GM10847 (cell line): ENCODE measurements around the gene IFIT1B.

Experiments
- POLR2A ChIP-seq: IDR thresholded peaks from 2 replicates; pipeline ENCODE4 v1.6.1; 2011; ENCODE audit not compliant: insufficient read length; ENCODE audit errors: extremely low read depth

IFIT1B gene, protein sequence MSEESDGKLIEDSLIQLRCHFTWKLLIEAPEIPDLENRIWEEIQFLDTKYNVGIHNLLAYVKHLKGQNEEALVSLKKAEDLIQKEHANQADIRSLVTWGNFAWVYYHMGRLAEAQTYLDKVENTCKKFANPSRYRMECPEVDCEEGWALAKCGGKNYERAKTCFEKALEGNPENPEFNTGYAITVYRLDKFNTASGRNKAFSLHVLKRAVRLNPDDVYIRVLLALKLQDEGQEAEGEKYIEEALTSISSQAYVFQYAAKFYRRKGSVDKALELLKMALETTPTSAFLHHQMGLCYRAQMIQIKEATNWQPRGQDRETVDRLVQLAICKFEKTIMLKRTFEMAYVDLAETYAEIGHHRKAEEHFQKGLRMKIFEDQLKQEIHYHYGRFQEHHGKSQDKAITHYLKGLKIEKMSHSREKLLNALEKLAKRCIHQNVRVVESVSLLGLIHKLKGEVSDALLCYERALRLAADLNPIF

DNA sequence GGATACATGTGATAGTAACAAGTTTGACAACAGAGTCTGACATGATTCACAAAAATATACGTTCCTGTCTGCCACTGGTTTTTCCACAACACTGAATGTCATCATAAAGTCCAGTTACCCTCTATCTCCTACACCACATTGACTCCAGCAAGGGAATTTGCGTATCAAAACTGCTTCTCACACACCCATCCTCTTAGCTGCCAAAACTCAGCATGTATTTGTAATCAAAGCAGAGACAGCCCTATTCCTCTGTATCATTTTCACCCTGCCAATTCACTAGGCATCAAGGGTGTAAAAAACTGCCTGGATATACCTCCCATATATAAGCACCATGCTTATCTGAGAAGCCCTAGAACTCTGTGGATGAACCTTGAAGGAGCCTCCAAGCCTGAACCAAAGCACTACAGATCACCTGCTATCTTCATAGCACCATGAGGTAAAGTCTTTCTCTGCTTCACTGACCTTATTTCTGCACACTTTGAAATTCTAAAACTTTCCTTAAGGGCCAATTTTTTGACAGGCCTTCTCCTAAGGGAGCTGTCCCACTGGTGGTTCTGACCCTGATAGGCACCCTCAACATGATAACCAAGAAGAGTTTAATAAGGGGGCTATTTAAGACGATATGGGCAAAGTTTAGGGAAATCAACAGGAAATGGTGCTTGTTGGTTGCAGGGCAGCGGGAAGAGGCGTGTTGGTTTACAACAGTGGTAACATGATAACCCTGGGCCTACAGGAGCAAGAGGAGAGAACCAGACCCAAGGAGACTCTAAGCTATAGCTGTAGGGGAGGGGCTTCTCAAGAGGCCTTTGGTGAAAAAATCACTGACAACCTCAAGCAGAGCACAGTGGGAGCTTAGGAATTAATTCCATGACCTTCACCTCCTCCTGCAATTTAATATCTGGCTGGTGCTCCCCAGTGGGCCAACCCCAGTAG is at the start of gene IFIT1B:
Gene IFIT1B, plus strand, starts transcription at position 352 of the 933 bp plus-strand sequence. Its CDS starts 80 bp downstream, at position 432.
- no peak for TF ChIP-seq POLR2A

DNA sequence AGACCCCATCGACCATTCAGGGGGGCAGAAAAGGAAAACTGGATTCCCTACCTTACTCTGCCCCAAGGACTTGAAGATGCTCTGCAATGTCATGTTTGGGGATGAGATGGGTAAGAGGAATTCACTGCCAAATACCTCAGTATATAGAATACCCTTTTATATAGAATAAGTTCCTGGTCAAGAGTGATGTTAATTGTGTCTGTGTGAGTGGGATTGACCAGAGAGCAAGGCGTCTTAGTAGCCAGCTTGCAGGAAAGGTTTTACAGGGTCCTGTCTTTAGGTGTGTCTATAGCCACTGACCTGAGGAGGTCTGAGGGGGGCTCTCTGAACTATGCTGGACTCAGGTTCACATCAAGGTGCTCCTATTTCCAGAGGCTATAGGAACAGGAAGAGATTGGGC is 48.7 kb upstream of the IFIT1B start:
- no peak for TF ChIP-seq POLR2A

DNA sequence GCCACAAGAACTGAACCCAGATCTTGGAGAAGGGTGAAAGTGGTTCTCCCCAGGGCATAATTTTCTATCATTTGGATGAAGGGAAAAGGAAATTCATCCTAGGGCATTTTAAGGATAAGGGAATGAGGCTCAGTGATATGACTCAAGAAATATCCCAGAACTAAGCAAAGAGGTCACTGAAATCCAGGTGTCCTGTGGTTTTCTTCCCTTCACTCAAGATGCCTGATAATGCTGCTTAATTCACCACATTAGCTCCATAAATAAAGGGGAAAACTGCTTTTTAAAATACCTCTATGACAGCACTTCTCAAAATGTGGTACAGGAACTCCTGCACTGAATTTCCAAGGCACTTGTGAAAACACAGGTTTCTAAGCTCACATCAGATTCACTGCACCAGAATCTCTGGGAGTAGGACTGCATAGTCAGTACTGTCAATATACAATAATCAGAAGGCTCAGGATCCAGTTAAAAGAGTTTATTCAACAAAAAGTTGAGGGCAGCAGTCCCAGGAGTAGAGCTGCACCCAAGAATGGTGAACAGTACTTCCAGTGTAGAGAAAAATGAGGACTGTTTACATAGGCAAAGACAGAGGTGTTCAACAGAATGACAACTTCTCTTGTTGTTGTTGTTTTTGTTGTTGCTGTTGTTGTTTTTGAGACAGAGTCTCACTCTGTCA is 47.2 kb upstream of the IFIT1B start:
- TF ChIP-seq POLR2A = no peak

DNA sequence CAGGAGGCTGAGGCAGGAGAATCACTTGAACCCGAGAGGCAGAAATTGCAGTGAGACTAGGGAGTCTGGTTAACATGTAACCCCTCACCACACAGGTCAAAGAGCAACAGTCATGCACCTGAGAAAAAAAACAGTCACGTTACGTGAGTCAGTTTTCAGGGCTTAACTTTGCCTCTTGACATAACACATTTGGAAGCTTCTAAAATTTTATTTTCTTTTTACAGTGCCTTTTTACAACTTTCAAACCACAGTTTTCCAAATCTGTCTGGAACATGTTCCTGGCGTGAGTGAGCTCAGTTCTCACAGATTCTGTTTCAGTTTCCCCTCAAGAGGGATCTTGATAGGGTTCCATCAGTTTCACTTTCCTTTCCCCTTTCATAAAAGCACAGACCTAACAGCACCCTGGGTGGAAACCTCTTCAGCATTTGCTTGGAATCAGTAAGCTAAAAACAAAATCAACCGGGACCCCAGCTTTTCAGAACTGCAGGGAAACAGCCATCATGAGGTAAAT is 45.7 kb upstream of the IFIT1B start:
- no peak for TF ChIP-seq POLR2A

DNA sequence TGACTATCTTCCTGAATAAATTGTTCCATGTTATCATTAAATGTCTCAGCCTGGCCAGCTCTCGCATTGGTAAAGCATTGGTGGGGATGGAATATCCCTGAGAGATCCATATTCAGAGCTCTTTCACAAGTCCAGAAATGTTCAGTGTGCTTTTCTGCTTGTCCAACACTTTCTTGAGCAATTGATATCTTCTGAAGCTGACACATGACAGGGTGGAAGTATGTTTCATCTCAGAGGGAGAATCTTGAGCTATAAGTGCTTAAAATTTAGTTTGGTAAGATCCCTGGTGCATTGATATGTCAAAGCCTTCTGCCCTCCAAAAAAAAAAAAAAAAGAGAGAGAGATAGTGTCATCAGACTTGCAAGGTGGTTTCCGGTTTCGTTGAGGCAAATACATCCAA is 42.6 kb upstream of the IFIT1B start:
- no peak for TF ChIP-seq POLR2A

DNA sequence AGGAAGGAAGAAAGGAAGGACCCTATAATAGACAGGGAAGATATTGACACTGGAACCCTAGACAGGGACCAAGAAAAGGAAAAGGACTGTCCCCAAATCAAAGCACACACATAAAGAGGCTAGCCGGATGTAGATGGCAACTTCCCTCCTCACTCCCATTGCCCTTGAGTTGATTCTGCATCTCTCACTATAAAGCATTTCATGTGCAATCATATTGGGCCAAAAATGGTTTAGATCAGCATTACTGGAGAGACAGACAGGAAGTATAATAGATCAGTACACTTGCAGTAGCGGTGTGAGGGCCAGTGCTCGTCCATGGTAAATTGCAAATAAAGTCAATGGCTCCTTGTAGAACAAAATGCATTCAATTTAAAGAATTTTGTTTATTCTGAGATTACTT is 41.6 kb upstream of the IFIT1B start:
- no peak for TF ChIP-seq POLR2A

DNA sequence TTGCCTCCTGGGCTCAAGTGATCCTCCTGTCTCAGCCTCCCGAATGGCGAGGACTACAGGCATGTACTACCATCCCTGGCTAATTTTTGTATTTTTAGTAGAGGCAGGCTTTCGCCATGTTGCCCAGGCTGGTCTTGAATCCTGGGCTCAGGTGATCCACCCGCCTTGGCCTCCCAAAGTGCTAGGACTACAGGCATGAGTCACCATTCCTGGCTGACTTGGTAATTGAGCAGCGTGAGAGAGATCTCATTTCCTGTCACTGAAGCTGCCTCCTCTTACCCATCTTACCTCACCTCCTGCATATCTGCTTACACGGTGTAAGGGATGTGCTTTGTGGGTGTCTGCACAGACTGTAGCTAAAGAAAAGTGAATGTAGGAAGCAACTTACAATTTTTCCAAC is 40.4 kb upstream of the IFIT1B start:
- no peak for TF ChIP-seq POLR2A

DNA sequence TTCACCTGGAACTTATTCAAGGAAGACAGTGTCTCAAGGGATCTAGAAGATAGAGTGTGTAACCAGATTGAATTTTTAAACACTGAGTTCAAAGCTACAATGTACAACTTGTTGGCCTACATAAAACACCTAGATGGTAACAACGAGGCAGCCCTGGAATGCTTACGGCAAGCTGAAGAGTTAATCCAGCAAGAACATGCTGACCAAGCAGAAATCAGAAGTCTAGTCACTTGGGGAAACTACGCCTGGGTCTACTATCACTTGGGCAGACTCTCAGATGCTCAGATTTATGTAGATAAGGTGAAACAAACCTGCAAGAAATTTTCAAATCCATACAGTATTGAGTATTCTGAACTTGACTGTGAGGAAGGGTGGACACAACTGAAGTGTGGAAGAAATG is 39.1 kb upstream of the IFIT1B start:
- no peak for TF ChIP-seq POLR2A

DNA sequence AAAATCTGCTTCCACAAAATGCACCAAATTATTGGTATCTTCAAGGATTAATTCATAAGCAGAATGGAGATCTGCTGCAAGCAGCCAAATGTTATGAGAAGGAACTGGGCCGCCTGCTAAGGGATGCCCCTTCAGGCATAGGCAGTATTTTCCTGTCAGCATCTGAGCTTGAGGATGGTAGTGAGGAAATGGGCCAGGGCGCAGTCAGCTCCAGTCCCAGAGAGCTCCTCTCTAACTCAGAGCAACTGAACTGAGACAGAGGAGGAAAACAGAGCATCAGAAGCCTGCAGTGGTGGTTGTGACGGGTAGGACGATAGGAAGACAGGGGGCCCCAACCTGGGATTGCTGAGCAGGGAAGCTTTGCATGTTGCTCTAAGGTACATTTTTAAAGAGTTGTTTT is 38.0 kb upstream of the IFIT1B start:
- TF ChIP-seq POLR2A = no peak

DNA sequence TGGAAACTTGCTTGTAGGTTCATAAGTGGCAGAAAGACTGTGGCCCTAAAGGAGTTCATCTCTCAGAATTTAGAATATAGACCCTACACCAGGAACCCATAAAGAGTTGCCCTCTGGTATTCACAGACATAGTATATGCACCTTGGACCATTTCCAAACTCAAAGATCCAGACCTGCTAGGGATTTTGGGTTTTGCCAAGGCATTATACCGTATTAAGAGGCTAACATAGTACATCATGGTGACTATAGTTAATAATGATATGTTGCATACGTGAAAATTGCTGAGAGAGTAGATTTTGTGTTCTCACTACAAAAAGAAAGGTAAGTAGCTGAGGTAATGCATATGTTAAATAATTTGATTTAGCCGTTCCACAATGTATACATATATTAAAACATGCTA is 36.2 kb upstream of the IFIT1B start:
- TF ChIP-seq POLR2A = no peak

DNA sequence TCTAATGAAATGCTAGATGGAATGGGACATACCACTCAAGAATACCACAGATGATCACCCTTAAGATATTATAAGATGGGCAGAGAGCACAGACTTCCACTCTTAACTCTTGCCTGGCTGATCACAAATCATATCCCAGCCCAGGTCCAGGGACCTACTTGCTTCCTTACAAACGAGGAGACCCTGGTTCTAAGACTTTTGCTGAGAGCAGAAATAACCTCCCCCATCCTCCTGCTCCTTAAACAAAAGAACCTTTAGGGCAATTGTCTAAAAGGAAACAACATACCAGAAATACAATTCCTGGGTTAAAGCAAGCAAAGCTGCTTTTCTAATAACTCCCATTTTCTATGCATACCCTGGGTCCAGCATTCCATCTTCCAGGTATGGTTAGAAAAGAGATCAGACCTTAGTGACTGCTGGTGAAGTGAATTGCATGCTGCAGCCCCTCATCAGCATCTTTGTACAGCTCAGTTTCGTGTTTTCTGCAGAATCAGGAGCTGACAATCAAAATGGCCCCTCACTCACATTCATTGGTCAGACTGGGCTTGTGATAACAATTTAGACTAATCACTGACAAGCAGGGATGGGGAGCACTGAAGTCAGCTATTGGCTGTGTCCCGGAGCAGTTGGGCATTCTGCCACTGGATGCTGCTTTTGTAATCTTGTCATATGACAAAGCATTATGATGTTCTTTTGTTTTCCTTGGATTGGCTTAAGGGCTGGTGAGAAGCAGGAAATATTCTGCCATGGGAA is 35.5 kb upstream of the IFIT1B start:
- no peak for TF ChIP-seq POLR2A

DNA sequence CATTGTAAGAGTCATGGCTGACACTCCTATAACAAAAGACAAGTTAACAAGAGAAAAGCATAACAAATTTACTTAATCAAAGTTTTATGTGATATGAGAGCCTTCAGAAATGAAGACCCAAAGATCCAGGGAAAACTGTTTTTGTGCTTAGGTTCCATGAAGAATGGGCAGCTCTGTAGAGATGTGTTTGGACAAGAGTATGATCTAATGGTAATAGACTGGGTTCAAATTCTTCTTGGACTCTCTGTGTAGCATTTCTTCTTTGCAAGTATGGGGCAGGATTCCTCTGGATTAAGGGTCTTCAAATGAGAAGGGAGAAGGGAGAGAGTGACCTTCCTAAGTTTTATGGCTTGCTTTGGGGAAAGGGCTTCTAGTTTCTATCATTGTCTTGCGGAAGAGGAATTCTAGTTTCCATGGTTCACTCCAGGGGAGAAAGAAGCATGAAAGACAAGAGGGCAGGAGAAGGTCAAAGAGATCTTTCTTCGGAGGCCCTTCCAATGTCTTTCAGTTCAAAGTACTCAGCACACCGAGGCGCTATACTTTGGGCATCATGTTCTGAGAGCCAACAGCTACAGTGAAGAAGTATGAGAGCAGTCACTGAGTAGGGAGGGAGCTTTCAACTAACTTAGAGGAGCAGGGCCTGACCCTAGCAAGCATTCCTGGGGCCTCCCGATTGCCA is 34.6 kb upstream of the IFIT1B start:
- TF ChIP-seq POLR2A = no peak

DNA sequence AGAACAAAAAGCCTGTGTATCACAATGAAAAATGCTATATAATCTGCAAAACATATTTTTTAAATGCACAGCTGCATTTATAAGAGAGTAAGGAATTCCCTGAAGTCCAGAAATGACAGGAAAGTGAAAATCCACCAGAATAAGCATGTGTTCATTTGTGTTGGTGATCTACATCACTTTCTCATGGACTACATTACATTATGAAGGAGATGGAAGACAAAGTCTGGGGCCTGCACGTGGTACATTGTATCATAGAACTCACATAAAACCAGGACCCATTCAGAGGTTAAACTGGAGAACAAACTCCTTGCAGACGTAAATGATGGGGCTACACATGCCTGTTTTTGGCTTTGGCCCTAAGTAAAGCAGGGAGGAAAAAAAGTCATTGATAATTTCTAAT is 33.7 kb upstream of the IFIT1B start:
- TF ChIP-seq POLR2A = no peak
